Liver (tissue), 9 donors: ENCODE data around the gene CA10. TPM values are rescaled to one million over a fixed set of nuclear protein-coding genes. Genes with fewer than 3 reads are reported as not detected.

Experiments used
- DNase-seq: peaks from one replicate; pipeline ENCODE4 v3.0.0-alpha.2; 2017; ENCODE audit warnings: low spot score
- H3K27ac ChIP-seq, 2 donors: one replicate each; pipeline ENCODE4 v1.7.0; 2013; ENCODE audit warnings: inconsistent platforms in 2 of 2, low read length in 2 of 2, control low read depth in 1 of 2, low read depth in 1 of 2, mild to moderate bottlenecking in 1 of 2
- H3K27me3 ChIP-seq, 4 donors: one replicate each; pipeline versions ENCODE4 v1.6.1 to v1.7.0; 2013; ENCODE audit warnings: low read length in 3 of 4, inconsistent platforms in 1 of 4, mild to moderate bottlenecking in 1 of 4, moderate library complexity in 1 of 4; ENCODE audit not compliant: control insufficient read depth in 4 of 4, insufficient read depth in 4 of 4
- H3K36me3 ChIP-seq, 4 donors: one replicate each; pipeline versions ENCODE4 v1.6.1 to v1.7.0; 2013; ENCODE audit warnings: low read length in 3 of 4, mild to moderate bottlenecking in 3 of 4, low read depth in 1 of 4, moderate library complexity in 1 of 4; ENCODE audit not compliant: control insufficient read depth in 4 of 4, insufficient read depth in 3 of 4
- H3K4me1 ChIP-seq, 4 donors: one replicate each; pipeline versions ENCODE4 v1.6.1 to v1.7.0; 2013; ENCODE audit warnings: low read length in 3 of 4, mild to moderate bottlenecking in 3 of 4, moderate library complexity in 1 of 4; ENCODE audit not compliant: control insufficient read depth in 4 of 4, insufficient read depth in 4 of 4
- H3K4me3 ChIP-seq, 3 donors: one replicate each; pipeline versions ENCODE4 v1.6.1 to v1.7.0; 2013; ENCODE audit warnings: low read length in 3 of 3, control low read depth in 1 of 3, low read depth in 1 of 3, mild to moderate bottlenecking in 1 of 3
- H3K9ac ChIP-seq, 2 donors: one replicate each; pipeline ENCODE4 v1.7.0; 2013; ENCODE audit warnings: low read length in 2 of 2, mild to moderate bottlenecking in 2 of 2, moderate library complexity in 2 of 2, control low read depth in 1 of 2, low read depth in 1 of 2
- H3K9me3 ChIP-seq, 4 donors: one replicate each; pipeline versions ENCODE4 v1.6.1 to v1.7.0; 2013; ENCODE audit warnings: low read length in 3 of 4; ENCODE audit not compliant: control insufficient read depth in 4 of 4
- EGR1 ChIP-seq, 2 donors: IDR thresholded peaks; 2 replicates each; pipeline ENCODE4 v1.6.1; 2016 to 2018; ENCODE audit warnings: antibody characterized with exemption in 2 of 2, low read depth in 2 of 2
- FOXA1 ChIP-seq: IDR thresholded peaks from 2 replicates; pipeline ENCODE4 v1.6.1; 2016; ENCODE audit warnings: antibody characterized with exemption
- FOXA2 ChIP-seq: IDR thresholded peaks from 2 replicates; pipeline ENCODE4 v1.6.1; 2016; ENCODE audit warnings: antibody characterized with exemption
- GABPA ChIP-seq, 2 donors: IDR thresholded peaks in 1 of 2; conservative IDR thresholded peaks in 1 of 2; 2 replicates each; pipeline ENCODE4 v1.6.1; 2016; ENCODE audit warnings: antibody characterized with exemption in 2 of 2, mild to moderate bottlenecking in 1 of 2, moderate library complexity in 1 of 2
- HNF4A ChIP-seq, 2 donors: conservative IDR thresholded peaks; 2 replicates each; pipeline ENCODE4 v1.6.1; 2016; ENCODE audit warnings: antibody characterized with exemption in 2 of 2, mild to moderate bottlenecking in 2 of 2
- HNF4G ChIP-seq: IDR thresholded peaks from 2 replicates; pipeline ENCODE4 v1.6.1; 2016; ENCODE audit warnings: antibody characterized with exemption
- JUND ChIP-seq, 2 donors: IDR thresholded peaks; 2 replicates each; pipeline ENCODE4 v1.6.1; 2016; ENCODE audit warnings: antibody characterized with exemption in 2 of 2
- NR2F2 ChIP-seq: IDR thresholded peaks from 2 replicates; pipeline ENCODE4 v1.6.1; 2016; ENCODE audit warnings: antibody characterized with exemption
- RAD21 ChIP-seq, 2 donors: IDR thresholded peaks; 2 replicates each; pipeline ENCODE4 v1.6.1; 2016; ENCODE audit warnings: antibody characterized with exemption in 2 of 2, mild to moderate bottlenecking in 2 of 2
- RXRA ChIP-seq, 2 donors: IDR thresholded peaks; 2 replicates each; pipeline ENCODE4 v1.6.1; 2017 to 2018; ENCODE audit warnings: antibody characterized with exemption in 2 of 2, mild to moderate bottlenecking in 1 of 2
- SP1 ChIP-seq: IDR thresholded peaks from 2 replicates; pipeline ENCODE4 v1.6.1; 2018; ENCODE audit warnings: antibody characterized with exemption, mild to moderate bottlenecking
- TAF1 ChIP-seq: conservative IDR thresholded peaks from 2 replicates; pipeline ENCODE4 v1.6.1; 2016; ENCODE audit warnings: antibody characterized with exemption, mild to moderate bottlenecking
- YY1 ChIP-seq: IDR thresholded peaks from 2 replicates; pipeline ENCODE4 v1.6.1; 2016; ENCODE audit warnings: antibody characterized with exemption, mild to moderate bottlenecking
- WGBS: extraction: QIAGEN DNeasy Blood & Tissue Kit; methylation state at CpG from one replicate; pipeline ENCODE4 v1.1.7; 2013; 5-methylcytosine and 5-hydroxymethylcytosine counted together
- polyA plus RNA-seq, 2 donors: library from polyadenylated mRNA; stranded (reverse) in 1 of 2; unstranded in 1 of 2; fragments of 200-250 nt in 1 of 2; fragments of >200 nt in 1 of 2; fragmentation: Nextera tagmentation in 1 of 2; extraction: Ambion mirVana in 1 of 2; gene quantifications; one replicate each; pipeline versions ENCODE4 v1.2.1 to v1.2.3, GENCODE V29; 2013 to 2015
- total RNA-seq, 2 donors: library from RNA; depleted of rRNA; stranded (reverse); fragments of >200 nt; gene quantifications; one replicate each; pipeline ENCODE4 v1.2.3, GENCODE V29; 2014
- TF ChIP-seq, protein P1 (sequence below): IDR thresholded peaks from 2 replicates; pipeline ENCODE4 v1.6.1; 2016; ENCODE audit warnings: antibody characterized with exemption
- TF ChIP-seq, protein P2 (sequence below): IDR thresholded peaks from 2 replicates; pipeline ENCODE4 v1.6.1; 2016; ENCODE audit warnings: antibody characterized with exemption
- TF ChIP-seq, protein P3 (sequence below): IDR thresholded peaks from 2 replicates; pipeline ENCODE4 v1.6.1; 2016; ENCODE audit warnings: antibody characterized with exemption, mild to moderate bottlenecking
- TF ChIP-seq, protein P4 (sequence below): fragments of 150-350 bp; IDR thresholded peaks from 2 replicates; pipeline ENCODE4 v1.5.1; 2017; ENCODE audit warnings: improper control_type of control experiment, low read depth, low read length; ENCODE audit not compliant: missing input control
- TF ChIP-seq, protein P5 (sequence below): IDR thresholded peaks from 2 replicates; pipeline ENCODE4 v1.6.1; 2016; ENCODE audit warnings: antibody characterized with exemption
- donor health status: healthy.
- donor health status: healthy.
- donor health status: healthy.
- donor health status: healthy.
- donor health status: healthy.

Gene CA10
- total and polyA plus RNA-seq, 4 donors: 0.05 TPM; not detected in 3

DNA sequence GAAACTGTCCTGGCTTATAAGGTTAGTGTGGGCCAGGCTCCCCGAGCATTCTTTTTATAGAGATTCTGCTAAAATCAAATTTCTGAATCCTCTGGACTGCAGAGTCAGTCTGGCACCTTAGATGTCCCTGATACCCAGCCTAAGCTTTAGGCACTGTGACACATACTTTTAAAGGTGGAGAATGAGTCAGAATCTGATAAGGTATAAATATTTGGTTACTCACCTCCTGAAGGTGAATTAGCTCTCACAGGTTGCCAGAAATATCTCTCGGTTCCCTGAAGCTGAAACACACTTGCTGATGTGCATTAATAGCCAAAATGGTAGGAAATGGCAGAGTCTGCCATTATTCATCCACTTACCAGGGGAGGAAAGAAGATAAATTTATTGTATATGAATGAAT is 451.3 kb downstream of the CA10 start:
- Histone ChIP-seq H3K4me1 (peaks cover 11 to 37% (median 18%) of the 10 kb centered on the region in 4 donors), H3K27me3 (no peaks in the 10 kb centered on the region), H3K36me3 (no peaks in the 10 kb centered on the region), H3K27ac (no peak overlapping the region), H3K4me3 (no peak overlapping the region), H3K9me3 (no peaks in the 10 kb centered on the region), H3K9ac (no peak overlapping the region)
- TF ChIP-seq HNF4A (conservative IDR thresholded peaks at IDR 0.05) (no peak), HNF4G (no peak), EGR1 (IDR thresholded peaks at IDR 0.05; ENCODE audit: low read depth in 2 of 2) (no peak), SP1 (no peak)
- TF ChIP-seq, protein P1, sequence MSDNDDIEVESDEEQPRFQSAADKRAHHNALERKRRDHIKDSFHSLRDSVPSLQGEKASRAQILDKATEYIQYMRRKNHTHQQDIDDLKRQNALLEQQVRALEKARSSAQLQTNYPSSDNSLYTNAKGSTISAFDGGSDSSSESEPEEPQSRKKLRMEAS: no peak
- TF ChIP-seq, protein P2, sequence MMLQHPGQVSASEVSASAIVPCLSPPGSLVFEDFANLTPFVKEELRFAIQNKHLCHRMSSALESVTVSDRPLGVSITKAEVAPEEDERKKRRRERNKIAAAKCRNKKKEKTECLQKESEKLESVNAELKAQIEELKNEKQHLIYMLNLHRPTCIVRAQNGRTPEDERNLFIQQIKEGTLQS: no peak
- TF ChIP-seq, protein P3, sequence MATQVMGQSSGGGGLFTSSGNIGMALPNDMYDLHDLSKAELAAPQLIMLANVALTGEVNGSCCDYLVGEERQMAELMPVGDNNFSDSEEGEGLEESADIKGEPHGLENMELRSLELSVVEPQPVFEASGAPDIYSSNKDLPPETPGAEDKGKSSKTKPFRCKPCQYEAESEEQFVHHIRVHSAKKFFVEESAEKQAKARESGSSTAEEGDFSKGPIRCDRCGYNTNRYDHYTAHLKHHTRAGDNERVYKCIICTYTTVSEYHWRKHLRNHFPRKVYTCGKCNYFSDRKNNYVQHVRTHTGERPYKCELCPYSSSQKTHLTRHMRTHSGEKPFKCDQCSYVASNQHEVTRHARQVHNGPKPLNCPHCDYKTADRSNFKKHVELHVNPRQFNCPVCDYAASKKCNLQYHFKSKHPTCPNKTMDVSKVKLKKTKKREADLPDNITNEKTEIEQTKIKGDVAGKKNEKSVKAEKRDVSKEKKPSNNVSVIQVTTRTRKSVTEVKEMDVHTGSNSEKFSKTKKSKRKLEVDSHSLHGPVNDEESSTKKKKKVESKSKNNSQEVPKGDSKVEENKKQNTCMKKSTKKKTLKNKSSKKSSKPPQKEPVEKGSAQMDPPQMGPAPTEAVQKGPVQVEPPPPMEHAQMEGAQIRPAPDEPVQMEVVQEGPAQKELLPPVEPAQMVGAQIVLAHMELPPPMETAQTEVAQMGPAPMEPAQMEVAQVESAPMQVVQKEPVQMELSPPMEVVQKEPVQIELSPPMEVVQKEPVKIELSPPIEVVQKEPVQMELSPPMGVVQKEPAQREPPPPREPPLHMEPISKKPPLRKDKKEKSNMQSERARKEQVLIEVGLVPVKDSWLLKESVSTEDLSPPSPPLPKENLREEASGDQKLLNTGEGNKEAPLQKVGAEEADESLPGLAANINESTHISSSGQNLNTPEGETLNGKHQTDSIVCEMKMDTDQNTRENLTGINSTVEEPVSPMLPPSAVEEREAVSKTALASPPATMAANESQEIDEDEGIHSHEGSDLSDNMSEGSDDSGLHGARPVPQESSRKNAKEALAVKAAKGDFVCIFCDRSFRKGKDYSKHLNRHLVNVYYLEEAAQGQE: no peak
- DNase-seq: no peak
- 91% methylated on average over 2 of the region's 2 CpGs for WGBS

DNA sequence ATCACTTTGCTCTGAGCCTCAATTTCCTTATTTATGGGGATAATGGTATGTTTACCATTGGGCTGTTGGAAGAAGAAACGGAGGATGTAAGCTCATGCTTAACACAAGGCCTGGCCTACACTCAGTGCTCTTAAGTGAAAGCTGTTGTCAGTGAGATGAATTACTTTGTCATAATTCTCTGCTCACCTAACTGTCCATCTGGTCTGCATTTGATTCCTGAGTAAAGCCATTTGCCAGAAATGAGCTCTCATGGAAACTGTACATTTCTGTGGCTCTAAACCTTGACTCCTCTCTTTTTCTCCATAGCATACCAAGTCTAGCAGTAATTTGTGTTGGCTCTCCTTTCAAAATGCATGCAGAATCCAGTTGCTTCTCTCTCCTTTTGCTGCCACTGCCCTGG is 452.4 kb downstream of the CA10 start:
- peaks cover 11 to 38% (median 19%) of the 10 kb centered on the region in 4 donors for H3K4me1 ChIP-seq
- H3K27me3 ChIP-seq: no peaks in the 10 kb centered on the region
- DNase-seq: no peak
- no peaks in the 10 kb centered on the region for H3K9me3 ChIP-seq
- WGBS: 93% methylated on average over 1 of the region's 1 CpG
- no peak overlapping the region for H3K4me3 ChIP-seq
- no peak overlapping the region for H3K9ac ChIP-seq
- no peak overlapping the region for H3K27ac ChIP-seq
- TF ChIP-seq TAF1 (no peak), GABPA (IDR thresholded peaks at IDR 0.05 in 1 of 2, conservative IDR thresholded peaks at IDR 0.05 in 1 of 2) (no peak), RAD21 (IDR thresholded peaks at IDR 0.05) (no peak), RXRA (IDR thresholded peaks at IDR 0.05) (no peak), JUND (IDR thresholded peaks at IDR 0.05) (no peak), SP1 (no peak), NR2F2 (no peak), FOXA1 (no peak), HNF4G (no peak), FOXA2 (no peak), EGR1 (IDR thresholded peaks at IDR 0.05; ENCODE audit: low read depth in 2 of 2) (no peak), HNF4A (conservative IDR thresholded peaks at IDR 0.05) (no peak), YY1 (no peak)
- TF ChIP-seq, protein P4, sequence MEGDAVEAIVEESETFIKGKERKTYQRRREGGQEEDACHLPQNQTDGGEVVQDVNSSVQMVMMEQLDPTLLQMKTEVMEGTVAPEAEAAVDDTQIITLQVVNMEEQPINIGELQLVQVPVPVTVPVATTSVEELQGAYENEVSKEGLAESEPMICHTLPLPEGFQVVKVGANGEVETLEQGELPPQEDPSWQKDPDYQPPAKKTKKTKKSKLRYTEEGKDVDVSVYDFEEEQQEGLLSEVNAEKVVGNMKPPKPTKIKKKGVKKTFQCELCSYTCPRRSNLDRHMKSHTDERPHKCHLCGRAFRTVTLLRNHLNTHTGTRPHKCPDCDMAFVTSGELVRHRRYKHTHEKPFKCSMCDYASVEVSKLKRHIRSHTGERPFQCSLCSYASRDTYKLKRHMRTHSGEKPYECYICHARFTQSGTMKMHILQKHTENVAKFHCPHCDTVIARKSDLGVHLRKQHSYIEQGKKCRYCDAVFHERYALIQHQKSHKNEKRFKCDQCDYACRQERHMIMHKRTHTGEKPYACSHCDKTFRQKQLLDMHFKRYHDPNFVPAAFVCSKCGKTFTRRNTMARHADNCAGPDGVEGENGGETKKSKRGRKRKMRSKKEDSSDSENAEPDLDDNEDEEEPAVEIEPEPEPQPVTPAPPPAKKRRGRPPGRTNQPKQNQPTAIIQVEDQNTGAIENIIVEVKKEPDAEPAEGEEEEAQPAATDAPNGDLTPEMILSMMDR: no peak
- TF ChIP-seq, protein P2: no peak
- TF ChIP-seq, protein P1: no peak
- TF ChIP-seq, protein P3: no peak
- TF ChIP-seq, protein P5, sequence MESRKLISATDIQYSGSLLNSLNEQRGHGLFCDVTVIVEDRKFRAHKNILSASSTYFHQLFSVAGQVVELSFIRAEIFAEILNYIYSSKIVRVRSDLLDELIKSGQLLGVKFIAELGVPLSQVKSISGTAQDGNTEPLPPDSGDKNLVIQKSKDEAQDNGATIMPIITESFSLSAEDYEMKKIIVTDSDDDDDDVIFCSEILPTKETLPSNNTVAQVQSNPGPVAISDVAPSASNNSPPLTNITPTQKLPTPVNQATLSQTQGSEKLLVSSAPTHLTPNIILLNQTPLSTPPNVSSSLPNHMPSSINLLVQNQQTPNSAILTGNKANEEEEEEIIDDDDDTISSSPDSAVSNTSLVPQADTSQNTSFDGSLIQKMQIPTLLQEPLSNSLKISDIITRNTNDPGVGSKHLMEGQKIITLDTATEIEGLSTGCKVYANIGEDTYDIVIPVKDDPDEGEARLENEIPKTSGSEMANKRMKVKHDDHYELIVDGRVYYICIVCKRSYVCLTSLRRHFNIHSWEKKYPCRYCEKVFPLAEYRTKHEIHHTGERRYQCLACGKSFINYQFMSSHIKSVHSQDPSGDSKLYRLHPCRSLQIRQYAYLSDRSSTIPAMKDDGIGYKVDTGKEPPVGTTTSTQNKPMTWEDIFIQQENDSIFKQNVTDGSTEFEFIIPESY: no peak
- H3K36me3 ChIP-seq: no peaks in the 10 kb centered on the region
